ENCODE data around the gene OPCML.

DNA sequence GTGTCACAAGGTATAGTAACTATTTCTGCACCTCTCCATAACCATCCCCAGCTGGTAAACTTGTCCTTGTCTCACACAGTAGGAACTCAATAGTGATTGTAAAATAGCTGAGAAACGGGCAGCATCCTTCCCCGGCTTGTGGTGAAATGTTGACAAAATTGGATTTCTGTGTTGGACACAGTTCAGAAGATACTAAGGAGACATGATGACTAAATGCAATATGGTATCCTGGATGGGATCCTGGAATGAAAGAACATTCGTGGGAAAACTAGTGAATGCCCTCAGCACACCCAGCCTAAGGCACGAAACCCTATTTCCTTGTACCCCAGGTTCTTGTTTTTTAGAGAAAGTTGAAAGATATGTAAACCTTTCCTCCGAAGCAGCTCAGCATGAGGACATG lies 18.8 kb upstream of the OPCML start:
- TF ChIP-seq ZFP30 (CRISPR knock-in tag; IDR thresholded peaks at IDR 0.05) (no peak), BACH2 (CRISPR knock-in tag; IDR thresholded peaks at IDR 0.05; ENCODE audit: borderline replicate concordance) (no peak)

All from SK-N-SH treated with all-trans-retinoic acid at 6 μM for 48 hours (cell line).